GM23338 (cell line): ENCODE data around the gene TENM4. TPM values are rescaled to one million over a fixed set of nuclear protein-coding genes. Genes with fewer than 3 reads are reported as not detected.

Source experiments
- ATAC-seq: fragments of 200-7000 bp; cut with Tn5 transposase; 3 replicates; pipeline ENCODE4 v1.9.1; 2020
- DNase-seq: peaks from one replicate; pipeline ENCODE4 v3.0.0-alpha.2; 2015; ENCODE audit warnings: low spot score
- H2AFZ ChIP-seq: fragments of 200-600 bp; sonication (generic); 2 replicates; pipeline ENCODE4 v1.8.0; 2016; ENCODE audit warnings: antibody characterized with exemption, mild to moderate bottlenecking, moderate library complexity
- H3F3A ChIP-seq: fragments of 200-600 bp; sonication (generic); replicated peaks from 2 replicates; pipeline ENCODE4 v1.8.0; 2017; ENCODE audit warnings: antibody characterized with exemption, mixed run types, low read depth
- H3K27ac ChIP-seq: fragments of 200-600 bp; sonication (generic); 2 replicates; pipeline ENCODE4 v1.6.1; 2016; ENCODE audit warnings: low read depth
- H3K27me3 ChIP-seq: fragments of 200-600 bp; sonication (generic); 2 replicates; pipeline ENCODE4 v1.8.0; 2016; ENCODE audit warnings: mild to moderate bottlenecking, mixed run types, moderate library complexity; ENCODE audit not compliant: insufficient read depth
- H3K36me3 ChIP-seq: fragments of 200-600 bp; sonication (generic); 2 replicates; pipeline ENCODE4 v1.8.0; 2016; ENCODE audit warnings: mild to moderate bottlenecking; ENCODE audit not compliant: insufficient read depth
- H3K4me1 ChIP-seq: fragments of 200-600 bp; sonication (generic); 2 replicates; pipeline ENCODE4 v1.8.0; 2016; ENCODE audit warnings: mild to moderate bottlenecking, moderate library complexity; ENCODE audit not compliant: insufficient read depth
- H3K4me2 ChIP-seq: fragments of 200-600 bp; sonication (generic); 2 replicates; pipeline ENCODE4 v1.7.1; 2017; ENCODE audit warnings: mixed run types
- H3K4me3 ChIP-seq: fragments of 200-600 bp; sonication (generic); 2 replicates; pipeline ENCODE4 v1.6.1; 2016; ENCODE audit warnings: mixed run types
- H3K79me2 ChIP-seq: fragments of 200-600 bp; sonication (generic); replicated peaks from 2 replicates; pipeline ENCODE4 v1.8.0; 2017; ENCODE audit warnings: mild to moderate bottlenecking; ENCODE audit not compliant: insufficient read depth
- H3K9me2 ChIP-seq: fragments of 200-600 bp; sonication (generic); 2 replicates; pipeline ENCODE4 v1.8.0; 2017; ENCODE audit not compliant: insufficient read depth
- H4K20me1 ChIP-seq: fragments of 200-600 bp; sonication (generic); replicated peaks from 2 replicates; pipeline ENCODE4 v1.8.0; 2017; ENCODE audit warnings: mild to moderate bottlenecking; ENCODE audit not compliant: insufficient read depth
- H3K27ac Mint-ChIP-seq: 2 replicates; pipeline ENCODE4 v1.8.0; 2020; ENCODE audit warnings: inconsistent platforms, mild to moderate bottlenecking, moderate library complexity, mixed read lengths
- H3K27me3 Mint-ChIP-seq: 3 replicates; pipeline ENCODE4 v1.8.0; 2022; ENCODE audit warnings: low read depth, mild to moderate bottlenecking, moderate library complexity, mixed read lengths, inconsistent platforms; ENCODE audit not compliant: insufficient read depth, poor library complexity
- H3K36me3 Mint-ChIP-seq: 3 replicates; pipeline ENCODE4 v1.8.0; 2021; ENCODE audit warnings: low read depth, mild to moderate bottlenecking, inconsistent platforms, moderate library complexity, mixed read lengths
- H3K4me1 Mint-ChIP-seq: 3 replicates; pipeline ENCODE4 v1.8.0; 2020; ENCODE audit warnings: mild to moderate bottlenecking, inconsistent platforms, mixed read lengths
- H3K4me3 Mint-ChIP-seq: 3 replicates; pipeline ENCODE4 v1.8.0; 2021; ENCODE audit warnings: moderate library complexity, mild to moderate bottlenecking, inconsistent platforms, mixed read lengths
- H3K9me3 Mint-ChIP-seq: 3 replicates; pipeline ENCODE4 v1.8.0; 2020; ENCODE audit warnings: moderate library complexity, mild to moderate bottlenecking, inconsistent platforms, mixed read lengths
- CREB1 ChIP-seq: fragments of 250-450 bp; sonication (Bioruptor Pico); IDR thresholded peaks from 2 replicates; pipeline ENCODE4 v1.5.0; 2020; ENCODE audit warnings: low read depth, mild to moderate bottlenecking, moderate library complexity
- CTCF ChIP-seq, 2 experiments: fragments of 200-600 bp in 1 of 2; sonication (generic) in 1 of 2; conservative IDR thresholded peaks; 2 replicates each; pipeline versions ENCODE4 v1.5.1 to v1.6.1; 2016 to 2017; ENCODE audit warnings: antibody characterized with exemption in 2 of 2, low read depth in 2 of 2, mild to moderate bottlenecking in 2 of 2, moderate library complexity in 1 of 2
- ETS1 ChIP-seq: IDR thresholded peaks from 2 replicates; pipeline ENCODE4 v1.6.1; 2016; ENCODE audit warnings: antibody characterized with exemption
- EZH2 ChIP-seq: fragments of 200-600 bp; sonication (generic); IDR thresholded peaks from one replicate; pipeline ENCODE4 v1.8.0; 2017; ENCODE audit warnings: antibody characterized with exemption, mild to moderate bottlenecking, low read depth; ENCODE audit not compliant: unreplicated experiment
- EZH2phosphoT487 ChIP-seq: fragments of 200-600 bp; sonication (generic); IDR thresholded peaks from one replicate; pipeline ENCODE4 v1.8.1; 2018; ENCODE audit warnings: antibody characterized with exemption; ENCODE audit not compliant: unreplicated experiment
- JUNB ChIP-seq: IDR thresholded peaks from one replicate; pipeline ENCODE4 v1.6.1; 2016; ENCODE audit warnings: antibody characterized with exemption; ENCODE audit not compliant: unreplicated experiment
- POLR2AphosphoS5 ChIP-seq: IDR thresholded peaks from 2 replicates; pipeline ENCODE4 v1.6.1; 2016; ENCODE audit warnings: antibody characterized with exemption, low read depth
- REST ChIP-seq: IDR thresholded peaks from one replicate; pipeline ENCODE4 v1.6.1; 2018; ENCODE audit warnings: antibody characterized with exemption; ENCODE audit not compliant: unreplicated experiment
- STAT1 ChIP-seq: IDR thresholded peaks from one replicate; pipeline ENCODE4 v1.6.1; 2016; ENCODE audit warnings: antibody characterized with exemption; ENCODE audit not compliant: unreplicated experiment
- ZNF114 ChIP-seq: fragments of 250-450 bp; sonication (Bioruptor Pico); IDR thresholded peaks from 2 replicates; pipeline ENCODE4 v1.5.0; 2020; ENCODE audit warnings: mild to moderate bottlenecking, moderate library complexity
- ZNF462 ChIP-seq: fragments of 250-450 bp; sonication (Bioruptor Pico); IDR thresholded peaks from 2 replicates; pipeline ENCODE4 v1.5.0; 2020; ENCODE audit warnings: mild to moderate bottlenecking, moderate library complexity
- polyA plus RNA-seq: library from polyadenylated mRNA; unstranded; fragments of >200 nt; fragmentation: Nextera tagmentation; extraction: Ambion mirVana; gene quantifications from 2 replicates; pipeline ENCODE4 v1.2.1, GENCODE V29; 2016
- total RNA-seq: library from RNA; depleted of rRNA; stranded (reverse); fragments of >200 nt; shearing (Covaris generic); gene quantifications from 2 replicates; pipeline ENCODE4 v1.2.3, GENCODE V29; 2014

Gene TENM4
- total and polyA plus RNA-seq, 2 experiments from 2014 or later: 7.3 TPM

- no peak for TF ChIP-seq ZNF462
- TF ChIP-seq STAT1: no peak
- TF ChIP-seq EZH2: no peak
Measured at GRCh38 chr11:78788533-78788932, 652.3 kb downstream of the TENM4 start (continued).

GRCh38 chr11:78787696-78788095, 653.1 kb downstream of the TENM4 start:
- no peaks in the 10 kb centered on the region for H3K27me3 ChIP-seq
- Mint-ChIP-seq H3K27me3 (peaks cover 3% of the 10 kb centered on the region), H3K4me3 (no peak overlapping the region), H3K9me3 (no peaks in the 10 kb centered on the region), H3K36me3 (no peaks in the 10 kb centered on the region; the same call in 2 of the 3 replicates), H3K4me1 (peaks cover 21% of the 10 kb centered on the region), H3K27ac (no peak overlapping the region)
- H3K36me3 ChIP-seq: no peaks in the 10 kb centered on the region
- H3K27ac ChIP-seq: no peak overlapping the region
- ATAC-seq (no peak), DNase-seq (no peak)
- no peaks in the 10 kb centered on the region for H4K20me1 ChIP-seq
- no peak overlapping the region for H2AFZ ChIP-seq
- no peaks in the 10 kb centered on the region for H3K9me2 ChIP-seq
- peaks cover 18% of the 10 kb centered on the region for H3K4me1 ChIP-seq
- H3K4me3 ChIP-seq: no peak overlapping the region
- no peaks in the 10 kb centered on the region for H3F3A ChIP-seq
- no peaks in the 10 kb centered on the region for H3K79me2 ChIP-seq
- H3K4me2 ChIP-seq: no peak overlapping the region
- TF ChIP-seq REST (no peak), EZH2phosphoT487 (no peak), POLR2AphosphoS5 (no peak), JUNB (no peak), CREB1 (CRISPR knock-in tag) (no peak), CTCF (conservative IDR thresholded peaks at IDR 0.05; ENCODE audit: low read depth in 2 of 2) (no peak), ZNF114 (CRISPR knock-in tag) (no peak), ETS1 (no peak)
